OCI-LY1 (cell line): ENCODE measurements around the gene FAF1.

Experiments
- H2AFZ ChIP-seq: fragments of 200-600 bp; sonication (generic), shearing (Covaris generic); 2 replicates; pipeline ENCODE4 v1.6.0; 2014; ENCODE audit warnings: antibody characterized with exemption, mild to moderate bottlenecking, low read length
- H3F3A ChIP-seq: fragments of 200-600 bp; sonication (generic), shearing (Covaris generic); 2 replicates; pipeline ENCODE4 v1.6.0; 2014; ENCODE audit warnings: mild to moderate bottlenecking, antibody characterized with exemption, low read length, moderate library complexity; ENCODE audit not compliant: insufficient read depth
- H3K27ac ChIP-seq: fragments of 200-600 bp; sonication (generic); 2 replicates; pipeline ENCODE4 v1.5.1; 2014; ENCODE audit warnings: low read length, mixed run types, mild to moderate bottlenecking, low read depth; ENCODE audit not compliant: poor library complexity, severe bottlenecking
- H3K27me3 ChIP-seq: fragments of 200-600 bp; sonication (generic); 2 replicates; pipeline ENCODE4 v1.6.0; 2014; ENCODE audit warnings: antibody characterized with exemption, mild to moderate bottlenecking, low read length, moderate library complexity; ENCODE audit not compliant: insufficient read depth
- H3K36me3 ChIP-seq: fragments of 200-600 bp; sonication (generic); 2 replicates; pipeline ENCODE4 v1.6.1; 2014; ENCODE audit warnings: mild to moderate bottlenecking, antibody characterized with exemption, low read length, moderate library complexity, mixed read lengths; ENCODE audit not compliant: insufficient read depth
- H3K4me1 ChIP-seq: fragments of 200-600 bp; sonication (generic); 2 replicates; pipeline ENCODE4 v1.5.1; 2014; ENCODE audit warnings: mild to moderate bottlenecking, low read length, moderate library complexity; ENCODE audit not compliant: insufficient read depth, severe bottlenecking
- H3K4me2 ChIP-seq: fragments of 200-600 bp; sonication (generic), shearing (Covaris generic); 2 replicates; pipeline ENCODE4 v1.6.1; 2014; ENCODE audit warnings: low read length
- H3K4me3 ChIP-seq: fragments of 200-600 bp; sonication (generic); 2 replicates; pipeline ENCODE4 v1.5.1; 2014; ENCODE audit warnings: low read length, low read depth, mild to moderate bottlenecking, mixed read lengths; ENCODE audit not compliant: poor library complexity, severe bottlenecking
- H3K79me2 ChIP-seq: fragments of 200-600 bp; shearing (Covaris generic); 2 replicates; pipeline ENCODE4 v1.6.1; 2016; ENCODE audit warnings: mixed run types, low read length, mixed read lengths; ENCODE audit not compliant: insufficient read depth
- H3K9ac ChIP-seq: fragments of 200-600 bp; sonication (generic), shearing (Covaris generic); 2 replicates; pipeline ENCODE4 v1.6.1; 2014; ENCODE audit warnings: mild to moderate bottlenecking, low read length, mixed read lengths
- H3K9me2 ChIP-seq: fragments of 200-600 bp; sonication (generic), shearing (Covaris generic); 2 replicates; pipeline ENCODE4 v1.6.1; 2014; ENCODE audit warnings: low read depth, mild to moderate bottlenecking, low read length, mixed read lengths
- H3K9me3 ChIP-seq: fragments of 200-600 bp; shearing (Covaris generic); 2 replicates; pipeline ENCODE4 v1.6.1; 2014; ENCODE audit warnings: low read length, mixed read lengths
- H4K20me1 ChIP-seq: fragments of 200-600 bp; sonication (generic), shearing (Covaris generic); 2 replicates; pipeline ENCODE4 v1.6.0; 2016; ENCODE audit warnings: mild to moderate bottlenecking, low read length; ENCODE audit not compliant: insufficient read depth
- EZH2 ChIP-seq: fragments of 200-600 bp; sonication (generic), shearing (Covaris generic); IDR thresholded peaks from 2 replicates; pipeline ENCODE4 v1.8.0; 2017; ENCODE audit warnings: borderline replicate concordance, mixed run types, mild to moderate bottlenecking, antibody characterized with exemption, low read length, moderate library complexity, mixed read lengths
- TF ChIP-seq, protein P1 (sequence below): fragments of 200-600 bp; sonication (generic), shearing (Covaris generic); IDR thresholded peaks from 2 replicates; pipeline ENCODE4 v1.5.1; 2017; ENCODE audit warnings: mild to moderate bottlenecking, antibody characterized with exemption, low read length, moderate library complexity, mixed read lengths

FAF1 gene

DNA sequence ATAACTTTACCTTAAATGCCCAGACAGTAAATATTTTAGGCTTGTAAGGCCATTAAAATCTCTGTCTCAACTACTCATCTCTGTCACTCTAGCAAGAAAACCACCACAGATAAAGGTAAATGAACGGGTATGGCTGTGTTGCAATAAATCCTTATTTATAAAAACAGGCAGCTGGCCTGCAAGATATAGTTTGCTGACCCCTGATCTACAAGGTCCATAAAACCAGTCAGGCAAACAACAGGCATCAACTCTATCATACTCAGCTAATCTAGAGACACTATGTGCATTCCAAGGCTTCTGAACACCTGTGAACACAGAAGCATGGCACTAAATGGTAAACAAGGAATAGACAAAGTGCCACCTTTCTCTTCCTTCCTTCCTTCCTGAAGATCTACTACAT is 9.7 kb downstream of the FAF1 start:
- no peaks in the 10 kb centered on the region for H4K20me1 ChIP-seq

DNA sequence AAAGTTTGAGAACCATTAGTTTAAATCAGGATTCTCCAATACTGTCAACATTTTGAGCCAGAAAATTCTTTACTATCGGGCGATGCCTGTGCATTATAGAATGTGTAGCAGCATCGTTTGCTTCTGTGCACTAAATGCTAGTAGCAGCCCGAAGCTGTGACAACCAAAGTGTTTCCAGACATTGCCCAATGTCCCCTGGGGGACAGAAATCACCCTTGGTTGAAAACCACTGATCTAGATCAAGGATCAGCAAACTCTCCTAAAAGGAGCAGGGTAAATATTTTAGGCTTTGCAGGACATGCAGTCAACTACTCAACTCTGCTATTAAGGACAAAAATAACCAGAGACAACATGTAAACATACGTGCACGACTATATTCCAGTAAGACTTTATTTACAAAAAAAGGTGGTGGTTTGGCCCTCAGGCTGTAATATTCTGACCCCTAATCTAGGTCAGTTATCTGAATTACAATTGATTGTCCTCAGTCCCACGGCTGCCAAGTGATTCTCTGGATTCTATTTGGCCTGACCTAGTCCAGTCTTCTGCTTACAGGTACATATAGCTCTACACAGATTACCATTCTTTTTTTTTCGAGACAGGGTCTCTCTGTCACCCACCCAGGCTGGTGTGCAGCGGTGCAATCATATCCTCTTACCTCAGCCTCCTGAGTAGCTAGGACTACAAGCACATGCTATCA is 10.6 kb downstream of the FAF1 start:
- Histone ChIP-seq H4K20me1 (no peaks in the 10 kb centered on the region), H3K4me3 (no peak overlapping the region), H3K79me2 (peaks cover 84% of the 10 kb centered on the region), H3K4me1 (no peaks in the 10 kb centered on the region), H3F3A (no peaks in the 10 kb centered on the region), H3K9ac (no peak overlapping the region), H3K36me3 (peaks cover 42% of the 10 kb centered on the region), H3K4me2 (no peak overlapping the region), H3K9me3 (no peaks in the 10 kb centered on the region), H3K27ac (no peak overlapping the region), H2AFZ (no peak overlapping the region), H3K9me2 (no peaks in the 10 kb centered on the region), H3K27me3 (no peaks in the 10 kb centered on the region)
- no peak for TF ChIP-seq EZH2
- TF ChIP-seq, protein P1, sequence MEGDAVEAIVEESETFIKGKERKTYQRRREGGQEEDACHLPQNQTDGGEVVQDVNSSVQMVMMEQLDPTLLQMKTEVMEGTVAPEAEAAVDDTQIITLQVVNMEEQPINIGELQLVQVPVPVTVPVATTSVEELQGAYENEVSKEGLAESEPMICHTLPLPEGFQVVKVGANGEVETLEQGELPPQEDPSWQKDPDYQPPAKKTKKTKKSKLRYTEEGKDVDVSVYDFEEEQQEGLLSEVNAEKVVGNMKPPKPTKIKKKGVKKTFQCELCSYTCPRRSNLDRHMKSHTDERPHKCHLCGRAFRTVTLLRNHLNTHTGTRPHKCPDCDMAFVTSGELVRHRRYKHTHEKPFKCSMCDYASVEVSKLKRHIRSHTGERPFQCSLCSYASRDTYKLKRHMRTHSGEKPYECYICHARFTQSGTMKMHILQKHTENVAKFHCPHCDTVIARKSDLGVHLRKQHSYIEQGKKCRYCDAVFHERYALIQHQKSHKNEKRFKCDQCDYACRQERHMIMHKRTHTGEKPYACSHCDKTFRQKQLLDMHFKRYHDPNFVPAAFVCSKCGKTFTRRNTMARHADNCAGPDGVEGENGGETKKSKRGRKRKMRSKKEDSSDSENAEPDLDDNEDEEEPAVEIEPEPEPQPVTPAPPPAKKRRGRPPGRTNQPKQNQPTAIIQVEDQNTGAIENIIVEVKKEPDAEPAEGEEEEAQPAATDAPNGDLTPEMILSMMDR, result no peak

More for the DNA sequence above, 9.7 kb downstream of the FAF1 start:
- H3K9me2 ChIP-seq, result no peaks in the 10 kb centered on the region
- peaks cover 40% of the 10 kb centered on the region for H3K36me3 ChIP-seq
- no peaks in the 10 kb centered on the region for H3F3A ChIP-seq
- no peak overlapping the region for H3K4me3 ChIP-seq
- H2AFZ ChIP-seq, result no peak overlapping the region
- H3K27ac ChIP-seq, result no peak overlapping the region
- peaks cover 84% of the 10 kb centered on the region for H3K79me2 ChIP-seq
- H3K4me1 ChIP-seq, result peaks cover 5% of the 10 kb centered on the region
- TF ChIP-seq, protein P1, result no peak
- no peak for TF ChIP-seq EZH2
- no peak overlapping the region for H3K4me2 ChIP-seq
- no peaks in the 10 kb centered on the region for H3K9me3 ChIP-seq
- H3K9ac ChIP-seq, result no peak overlapping the region
- no peaks in the 10 kb centered on the region for H3K27me3 ChIP-seq

DNA sequence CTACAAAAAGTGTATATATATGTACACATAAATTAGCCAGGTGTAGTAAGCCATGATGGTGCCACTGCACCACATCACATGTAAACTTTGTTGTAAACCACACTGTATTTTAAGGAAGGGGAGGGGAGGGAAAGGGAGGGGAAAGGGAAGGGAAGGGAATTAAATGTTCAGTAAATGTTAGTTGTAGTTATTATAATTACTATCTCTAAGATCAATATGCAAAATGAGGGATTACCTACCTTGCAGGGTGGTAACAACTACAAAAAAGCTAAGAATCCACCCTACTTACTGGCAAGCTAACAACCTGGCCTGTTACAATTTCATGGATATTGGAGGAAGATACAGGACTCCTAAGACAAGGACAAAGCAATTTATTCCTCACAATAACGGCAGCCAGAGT is 17.7 kb downstream of the FAF1 start:
- peaks cover 97% of the 10 kb centered on the region for H3K79me2 ChIP-seq
- H3K27ac ChIP-seq, result no peak overlapping the region
- no peak overlapping the region for H2AFZ ChIP-seq
- H3K4me3 ChIP-seq, result no peak overlapping the region
- H3K4me1 ChIP-seq, result no peaks in the 10 kb centered on the region
- no peaks in the 10 kb centered on the region for H4K20me1 ChIP-seq
- H3K9me3 ChIP-seq, result no peaks in the 10 kb centered on the region
- no peaks in the 10 kb centered on the region for H3K27me3 ChIP-seq
- H3K4me2 ChIP-seq, result no peak overlapping the region
- H3K36me3 ChIP-seq, result peaks cover 31% of the 10 kb centered on the region; the same call in 1 of the 2 replicates
- TF ChIP-seq, protein P1, result no peak
- TF ChIP-seq EZH2, result no peak
- H3F3A ChIP-seq, result no peaks in the 10 kb centered on the region
- H3K9me2 ChIP-seq, result no peaks in the 10 kb centered on the region
- H3K9ac ChIP-seq, result no peak overlapping the region
